Measurements from ENCODE around the gene NTRK2.

DNA sequence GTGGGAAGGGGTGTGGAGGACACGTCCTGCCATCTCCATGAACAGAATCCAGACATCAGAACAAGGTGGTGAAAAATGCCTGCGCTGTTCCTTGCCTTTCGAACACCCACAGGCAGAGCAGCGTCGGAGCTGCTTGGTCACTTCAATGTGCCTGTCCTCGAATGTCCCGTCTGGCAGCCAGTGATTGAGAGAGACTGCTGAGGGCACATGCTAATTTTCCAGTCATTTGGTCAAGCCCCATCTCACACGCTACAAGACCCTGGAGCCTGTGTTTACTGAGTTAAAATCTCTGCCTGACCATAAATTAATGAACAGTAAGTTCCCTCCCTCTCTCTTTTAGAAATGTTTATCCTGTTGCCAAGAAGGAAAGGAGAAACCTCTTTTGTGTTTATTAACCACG, 149.3 kb downstream of the NTRK2 start:
- TF ChIP-seq, protein P1, sequence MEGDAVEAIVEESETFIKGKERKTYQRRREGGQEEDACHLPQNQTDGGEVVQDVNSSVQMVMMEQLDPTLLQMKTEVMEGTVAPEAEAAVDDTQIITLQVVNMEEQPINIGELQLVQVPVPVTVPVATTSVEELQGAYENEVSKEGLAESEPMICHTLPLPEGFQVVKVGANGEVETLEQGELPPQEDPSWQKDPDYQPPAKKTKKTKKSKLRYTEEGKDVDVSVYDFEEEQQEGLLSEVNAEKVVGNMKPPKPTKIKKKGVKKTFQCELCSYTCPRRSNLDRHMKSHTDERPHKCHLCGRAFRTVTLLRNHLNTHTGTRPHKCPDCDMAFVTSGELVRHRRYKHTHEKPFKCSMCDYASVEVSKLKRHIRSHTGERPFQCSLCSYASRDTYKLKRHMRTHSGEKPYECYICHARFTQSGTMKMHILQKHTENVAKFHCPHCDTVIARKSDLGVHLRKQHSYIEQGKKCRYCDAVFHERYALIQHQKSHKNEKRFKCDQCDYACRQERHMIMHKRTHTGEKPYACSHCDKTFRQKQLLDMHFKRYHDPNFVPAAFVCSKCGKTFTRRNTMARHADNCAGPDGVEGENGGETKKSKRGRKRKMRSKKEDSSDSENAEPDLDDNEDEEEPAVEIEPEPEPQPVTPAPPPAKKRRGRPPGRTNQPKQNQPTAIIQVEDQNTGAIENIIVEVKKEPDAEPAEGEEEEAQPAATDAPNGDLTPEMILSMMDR (IDR thresholded peaks at IDR 0.05): no peak
- no peak for TF ChIP-seq POLR2A (IDR thresholded peaks at IDR 0.05)
